OCI-LY3 (cell line): ENCODE data around the gene GJD2.

ENCODE experiments used
- H2AFZ ChIP-seq: fragments of 200-600, 300-600 bp; shearing (Covaris generic); 2 replicates; pipeline ENCODE4 v1.6.0; 2014; ENCODE audit warnings: antibody characterized with exemption, low read depth, low read length
- H3K27ac ChIP-seq: fragments of 200-600, 300-600 bp; sonication (generic); 2 replicates; pipeline ENCODE4 v1.5.1; 2014; ENCODE audit warnings: mild to moderate bottlenecking, low read length, moderate library complexity, mixed read lengths
- H3K27me3 ChIP-seq: fragments of 200-600, 300-600 bp; sonication (generic); 2 replicates; pipeline ENCODE4 v1.6.1; 2014; ENCODE audit warnings: low read depth, low read length, mixed read lengths
- H3K36me3 ChIP-seq: fragments of 200-600, 300-600 bp; sonication (generic); replicated peaks from 2 replicates; pipeline ENCODE3; 2014; ENCODE audit warnings: low read depth, low read length, mixed read lengths
- H3K4me1 ChIP-seq: fragments of 300-600, 200-600 bp; sonication (generic); 2 replicates; pipeline ENCODE4 v1.6.1; 2014; ENCODE audit warnings: low read length, mixed read lengths
- H3K4me2 ChIP-seq: fragments of 200-600, 300-600 bp; sonication (generic); 2 replicates; pipeline ENCODE4 v1.6.1; 2014; ENCODE audit warnings: low read length, mixed read lengths
- H3K4me3 ChIP-seq: fragments of 300-600, 200-600 bp; sonication (generic); 2 replicates; pipeline ENCODE4 v1.5.1; 2014; ENCODE audit warnings: antibody characterized with exemption, mild to moderate bottlenecking, low read length, moderate library complexity
- H3K79me2 ChIP-seq: fragments of 300-600, 200-600 bp; shearing (Covaris generic); 2 replicates; pipeline ENCODE4 v1.6.1; 2014; ENCODE audit warnings: mild to moderate bottlenecking, low read length, mixed read lengths
- H3K9ac ChIP-seq: fragments of 300-600, 200-600 bp; shearing (Covaris generic); 2 replicates; pipeline ENCODE4 v1.6.0; 2014; ENCODE audit warnings: mild to moderate bottlenecking, low read length, moderate library complexity
- H3K9me3 ChIP-seq: fragments of 200-600, 300-600 bp; shearing (Covaris generic); 2 replicates; pipeline ENCODE4 v1.6.1; 2014; ENCODE audit warnings: low read length, mixed read lengths; ENCODE audit not compliant: insufficient read depth
- H4K20me1 ChIP-seq: fragments of 200-600, 300-600 bp; sonication (generic); 2 replicates; pipeline ENCODE4 v1.6.1; 2016; ENCODE audit warnings: low read length, mixed read lengths; ENCODE audit not compliant: insufficient read depth
- CTCF ChIP-seq: fragments of 200-600, 300-600 bp; sonication (generic); IDR thresholded peaks from 2 replicates; pipeline ENCODE4 v1.5.1; 2014; ENCODE audit warnings: antibody characterized with exemption, low read length, low read depth
- EZH2phosphoT487 ChIP-seq: fragments of 200-600 bp; shearing (Covaris generic); IDR thresholded peaks from 2 replicates; pipeline ENCODE4 v1.6.1; 2018; ENCODE audit warnings: antibody characterized with exemption, mixed run types, low read depth

Gene GJD2

GRCh38 chr15:34753236-34753894, 1.4 kb downstream of the GJD2 start:
- Histone ChIP-seq H3K9ac (no peak overlapping the region), H3K4me1 (no peaks in the 10 kb centered on the region), H3K27me3 (peaks cover 17% of the 10 kb centered on the region), H3K4me2 (no peak overlapping the region), H3K4me3 (no peak overlapping the region), H3K27ac (no peak overlapping the region), H2AFZ (no peak overlapping the region), H3K9me3 (no peaks in the 10 kb centered on the region), H3K36me3 (no peaks in the 10 kb centered on the region), H3K79me2 (no peaks in the 10 kb centered on the region), H4K20me1 (no peaks in the 10 kb centered on the region)
- TF ChIP-seq CTCF (no peak), EZH2phosphoT487 (no peak)

GRCh38 chr15:34749691-34750090, 5.1 kb downstream of the GJD2 start:
- Histone ChIP-seq H3K9ac (no peak overlapping the region), H3K27ac (no peak overlapping the region), H4K20me1 (no peaks in the 10 kb centered on the region)

GRCh38 chr15:34739346-34739745, 15.5 kb downstream of the GJD2 start:
- Histone ChIP-seq H3K27ac (no peak overlapping the region), H3K4me3 (no peak overlapping the region), H3K27me3 (peaks cover 58% of the 10 kb centered on the region), H3K36me3 (no peaks in the 10 kb centered on the region), H3K4me1 (no peaks in the 10 kb centered on the region), H4K20me1 (no peaks in the 10 kb centered on the region), H3K79me2 (no peaks in the 10 kb centered on the region), H2AFZ (no peak overlapping the region), H3K9me3 (no peaks in the 10 kb centered on the region), H3K9ac (no peak overlapping the region), H3K4me2 (no peak overlapping the region)
- no peak for TF ChIP-seq CTCF
- TF ChIP-seq EZH2phosphoT487, result no peak

More at GRCh38 chr15:34749691-34750090, 5.1 kb downstream of the GJD2 start:
- Histone ChIP-seq H3K36me3 (no peaks in the 10 kb centered on the region), H3K4me1 (no peaks in the 10 kb centered on the region), H3K9me3 (no peaks in the 10 kb centered on the region), H3K27me3 (no peaks in the 10 kb centered on the region; the same call in 1 of the 2 replicates), H3K4me2 (no peak overlapping the region), H2AFZ (no peak overlapping the region), H3K4me3 (no peak overlapping the region), H3K79me2 (no peaks in the 10 kb centered on the region)
- TF ChIP-seq CTCF, result no peak
- no peak for TF ChIP-seq EZH2phosphoT487

GRCh38 chr15:34738002-34738401, 16.8 kb downstream of the GJD2 start:
- no peak for TF ChIP-seq EZH2phosphoT487
- TF ChIP-seq CTCF, result no peak
- H3K79me2 ChIP-seq, result no peaks in the 10 kb centered on the region
- H3K9ac ChIP-seq, result no peak overlapping the region
- H3K27ac ChIP-seq, result no peak overlapping the region
- no peaks in the 10 kb centered on the region for H4K20me1 ChIP-seq
- H3K4me2 ChIP-seq, result no peak overlapping the region
- H3K4me3 ChIP-seq, result no peak overlapping the region
- no peaks in the 10 kb centered on the region for H3K36me3 ChIP-seq
- no peak overlapping the region for H2AFZ ChIP-seq
- H3K27me3 ChIP-seq, result peaks cover 51% of the 10 kb centered on the region
- H3K4me1 ChIP-seq, result no peaks in the 10 kb centered on the region
- H3K9me3 ChIP-seq, result no peaks in the 10 kb centered on the region
